Cardiac fibroblast (primary cell): ENCODE data around the gene RIMS4.

ENCODE experiments used
- DNase-seq, 2 donors: peaks; one replicate each; pipeline versions ENCODE4 v3.0.0 to v3.0.0-alpha.2; 2010; ENCODE audit warnings: low read depth in 2 of 2
- H3K4me3 ChIP-seq, 2 donors: replicated peaks in 1 of 2; 1 replicate in 1 of 2; 2 replicates in 1 of 2; pipeline ENCODE4 v1.5.1; 2011; ENCODE audit warnings: low read depth in 2 of 2, low read length in 2 of 2, mild to moderate bottlenecking in 2 of 2, moderate library complexity in 1 of 2
- CTCF ChIP-seq: IDR thresholded peaks from one replicate; pipeline ENCODE4 v1.5.1; 2011; ENCODE audit warnings: low read depth, mild to moderate bottlenecking, low read length, inconsistent platforms

RIMS4 gene

GRCh38 chr20:44762466-44763140 is 47.7 kb downstream of the RIMS4 start:
- H3K4me3 ChIP-seq, result no peak overlapping the region
- no peak for TF ChIP-seq CTCF
- no peak for DNase-seq

GRCh38 chr20:44761423-44761822 is 48.9 kb downstream of the RIMS4 start:
- DNase-seq, result peak in 1 of 2 donors; percentile 33
- no peak overlapping the region for H3K4me3 ChIP-seq
- no peak for TF ChIP-seq CTCF

- no peak for DNase-seq
- no peak for TF ChIP-seq CTCF
Observed at GRCh38 chr20:44759595-44759994, 50.8 kb downstream of the RIMS4 start.

GRCh38 chr20:44758247-44759101 is 51.9 kb downstream of the RIMS4 start:
- no peak for TF ChIP-seq CTCF
- no peak for DNase-seq

More at GRCh38 chr20:44759595-44759994, 50.8 kb downstream of the RIMS4 start:
- H3K4me3 ChIP-seq, result no peak overlapping the region

GRCh38 chr20:44756956-44757355 is 53.4 kb downstream of the RIMS4 start:
- no peak overlapping the region for H3K4me3 ChIP-seq
- TF ChIP-seq CTCF, result no peak
- DNase-seq, result no peak

More at GRCh38 chr20:44758247-44759101, 51.9 kb downstream of the RIMS4 start:
- no peak overlapping the region for H3K4me3 ChIP-seq

- no peak for DNase-seq
- TF ChIP-seq CTCF, result no peak
- no peak overlapping the region for H3K4me3 ChIP-seq
Observed at GRCh38 chr20:44756011-44756688, 54.2 kb downstream of the RIMS4 start.
